ENCODE measurements around the gene LRRC74A. TPM values are rescaled to one million over a fixed set of nuclear protein-coding genes. Genes with fewer than 3 reads are reported as not detected.

Gene LRRC74A
- total RNA-seq, 2 donors from 2014 or later = not detected

DNA sequence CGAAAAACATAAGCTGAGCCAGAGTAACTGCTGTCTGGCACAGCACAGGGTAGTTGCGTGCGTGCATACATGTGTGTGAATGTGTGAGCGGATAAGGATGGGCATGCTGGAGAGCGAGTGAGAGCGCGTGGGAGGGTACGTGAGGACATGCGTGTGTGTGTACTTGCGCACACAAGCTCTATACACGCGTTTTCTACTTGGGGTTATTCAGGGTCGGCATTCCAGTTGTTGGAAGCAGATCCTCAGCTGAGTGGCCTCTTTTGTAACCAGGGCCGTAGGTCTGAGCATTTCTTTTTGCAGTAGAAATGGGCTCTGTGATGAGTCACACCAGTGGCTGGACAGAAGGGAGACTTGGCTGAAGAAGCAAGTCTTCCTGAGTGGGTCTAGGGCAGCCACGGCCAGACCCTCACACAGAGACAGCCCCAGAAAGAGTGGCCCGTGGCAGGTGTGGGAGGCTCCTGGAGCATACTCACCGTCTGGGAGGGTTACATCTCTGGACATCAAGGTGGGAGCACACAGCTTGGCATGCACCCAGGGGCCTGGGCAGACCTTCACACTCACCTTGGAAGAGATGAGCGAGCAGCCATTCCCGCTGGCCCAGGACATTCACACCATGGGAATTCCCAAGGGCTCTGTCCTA is 78.0 kb downstream of the LRRC74A start:
- H3K27ac ChIP-seq = peak overlapping the region; percentile 41 to 54
- TF ChIP-seq, protein P1, sequence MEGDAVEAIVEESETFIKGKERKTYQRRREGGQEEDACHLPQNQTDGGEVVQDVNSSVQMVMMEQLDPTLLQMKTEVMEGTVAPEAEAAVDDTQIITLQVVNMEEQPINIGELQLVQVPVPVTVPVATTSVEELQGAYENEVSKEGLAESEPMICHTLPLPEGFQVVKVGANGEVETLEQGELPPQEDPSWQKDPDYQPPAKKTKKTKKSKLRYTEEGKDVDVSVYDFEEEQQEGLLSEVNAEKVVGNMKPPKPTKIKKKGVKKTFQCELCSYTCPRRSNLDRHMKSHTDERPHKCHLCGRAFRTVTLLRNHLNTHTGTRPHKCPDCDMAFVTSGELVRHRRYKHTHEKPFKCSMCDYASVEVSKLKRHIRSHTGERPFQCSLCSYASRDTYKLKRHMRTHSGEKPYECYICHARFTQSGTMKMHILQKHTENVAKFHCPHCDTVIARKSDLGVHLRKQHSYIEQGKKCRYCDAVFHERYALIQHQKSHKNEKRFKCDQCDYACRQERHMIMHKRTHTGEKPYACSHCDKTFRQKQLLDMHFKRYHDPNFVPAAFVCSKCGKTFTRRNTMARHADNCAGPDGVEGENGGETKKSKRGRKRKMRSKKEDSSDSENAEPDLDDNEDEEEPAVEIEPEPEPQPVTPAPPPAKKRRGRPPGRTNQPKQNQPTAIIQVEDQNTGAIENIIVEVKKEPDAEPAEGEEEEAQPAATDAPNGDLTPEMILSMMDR (IDR thresholded peaks at IDR 0.05) = no peak

DNA sequence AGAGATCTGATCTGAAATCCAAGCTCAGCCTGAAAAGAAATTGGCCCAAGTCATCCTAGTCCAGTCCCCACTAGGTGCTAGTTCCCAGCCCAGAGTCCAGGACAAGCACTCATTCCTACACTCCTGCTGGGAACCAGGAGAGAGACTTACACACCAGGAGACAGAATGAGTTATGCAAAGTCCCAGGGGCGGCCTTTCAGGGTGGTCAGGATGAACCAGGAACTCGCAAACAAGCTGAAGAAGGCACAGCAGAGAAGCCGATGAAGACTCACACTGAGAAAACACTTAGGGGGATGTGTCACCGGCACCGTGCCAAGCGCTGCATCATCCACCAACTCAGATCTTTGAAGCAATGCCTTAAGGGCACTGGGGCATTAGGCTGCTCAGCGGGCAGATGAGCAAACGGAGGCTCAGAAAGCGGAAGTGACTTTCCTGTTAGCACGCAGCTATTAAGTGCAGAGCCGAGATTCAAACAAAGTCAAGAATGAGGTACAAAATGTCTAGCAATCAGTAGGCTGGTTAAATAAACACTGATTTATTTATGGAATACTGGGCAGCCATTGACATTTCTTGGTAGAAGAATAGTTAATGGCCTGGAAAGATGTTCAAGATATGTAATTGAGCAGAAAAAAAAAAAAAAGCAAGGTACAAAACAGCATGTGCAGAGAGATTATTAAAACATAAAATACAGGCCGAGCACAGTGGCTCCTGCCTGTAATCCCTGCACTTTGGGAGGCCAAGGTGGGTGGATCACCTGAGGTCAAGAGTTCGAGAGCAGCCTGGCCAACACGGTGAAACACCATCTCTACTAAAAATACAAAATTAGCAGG is 78.7 kb downstream of the LRRC74A start:
- TF ChIP-seq, protein P1 (IDR thresholded peaks at IDR 0.05) = no peak
- peak overlapping the region; percentile 41 to 54 for H3K27ac ChIP-seq
- DNase-seq (ENCODE audit: low spot score) = no peak

More for the DNA sequence above, 78.0 kb downstream of the LRRC74A start:
- H3K9me3 ChIP-seq = no peaks in the 10 kb centered on the region
- H3K36me3 ChIP-seq = no peaks in the 10 kb centered on the region
- no peaks in the 10 kb centered on the region for H3K27me3 ChIP-seq (replicated peaks; ENCODE audit: insufficient read depth)
- peaks cover 24 to 48% of the 10 kb centered on the region in 2 donors for H3K4me1 ChIP-seq (ENCODE audit: control insufficient read depth in 1 of 2, low read depth in 2 of 2)
- ATAC-seq (ENCODE audit: insufficient number of reproducible peaks, low FRiP score, low read depth) (peak; percentile 91), DNase-seq (ENCODE audit: low spot score) (no peak)
- no peak overlapping the region for H3K4me3 ChIP-seq

DNA sequence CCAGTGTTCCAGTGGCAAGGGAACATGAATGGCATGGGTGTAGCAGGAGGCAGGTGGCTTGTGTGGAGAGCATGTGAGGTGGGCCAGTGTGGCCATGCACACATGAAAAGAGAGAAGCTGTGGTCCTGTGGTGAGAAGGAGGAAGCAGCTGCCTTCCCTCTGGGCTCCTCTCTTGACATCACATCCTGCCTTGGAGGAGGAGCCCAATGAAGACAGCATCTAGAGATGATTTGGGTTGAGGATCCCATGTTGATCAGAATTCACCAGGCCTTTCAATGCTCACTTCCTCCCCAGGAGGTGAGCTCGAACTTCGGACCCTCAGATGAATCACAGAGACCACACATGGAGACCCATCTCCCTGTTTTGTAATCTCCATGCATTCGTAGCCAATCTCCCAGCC is 82.6 kb downstream of the LRRC74A start:
- TF ChIP-seq, protein P1 (IDR thresholded peaks at IDR 0.05) = no peak
- DNase-seq (ENCODE audit: low spot score) = no peak

More for the DNA sequence above, 78.7 kb downstream of the LRRC74A start:
- H3K36me3 ChIP-seq = no peaks in the 10 kb centered on the region
- H3K4me1 ChIP-seq (ENCODE audit: control insufficient read depth in 1 of 2, low read depth in 2 of 2) = peaks cover 24 to 48% of the 10 kb centered on the region in 2 donors
- ATAC-seq (ENCODE audit: insufficient number of reproducible peaks, low FRiP score, low read depth) = peak; percentile 12
- H3K4me3 ChIP-seq = no peak overlapping the region
- H3K9me3 ChIP-seq = no peaks in the 10 kb centered on the region
- H3K27me3 ChIP-seq (replicated peaks; ENCODE audit: insufficient read depth) = no peaks in the 10 kb centered on the region

DNA sequence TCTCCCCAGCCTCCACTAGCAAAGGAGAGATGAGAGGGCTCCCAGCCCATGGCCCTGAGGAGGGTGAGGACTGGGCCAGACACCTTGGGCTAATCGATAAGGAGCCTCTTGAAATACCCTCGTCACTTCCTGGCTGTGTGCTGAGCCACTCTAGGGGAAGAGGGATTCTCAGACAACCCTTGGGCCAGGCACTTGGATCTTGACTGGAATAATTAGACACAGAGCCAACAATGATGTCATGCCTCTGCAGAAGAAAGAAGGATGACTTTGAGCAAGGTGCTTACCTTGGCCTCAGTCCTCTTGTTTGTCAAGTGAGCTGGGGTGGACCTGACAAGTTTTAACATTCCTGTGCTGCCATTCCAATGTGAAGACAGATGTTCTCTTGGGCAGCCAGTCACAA is 83.1 kb downstream of the LRRC74A start:
- Histone ChIP-seq H3K9me3 (no peaks in the 10 kb centered on the region), H3K27ac (no peak overlapping the region), H3K4me3 (no peak overlapping the region), H3K4me1 (ENCODE audit: control insufficient read depth in 1 of 2, low read depth in 2 of 2) (peaks cover 13 to 27% of the 10 kb centered on the region in 2 donors), H3K27me3 (replicated peaks; ENCODE audit: insufficient read depth) (no peaks in the 10 kb centered on the region), H3K36me3 (no peaks in the 10 kb centered on the region)
- ATAC-seq (ENCODE audit: insufficient number of reproducible peaks, low FRiP score, low read depth) = no peak
- no peak for DNase-seq (ENCODE audit: low spot score)
- TF ChIP-seq, protein P1 (IDR thresholded peaks at IDR 0.05) = no peak

More for the DNA sequence above, 82.6 kb downstream of the LRRC74A start:
- Histone ChIP-seq H3K36me3 (no peaks in the 10 kb centered on the region), H3K4me1 (ENCODE audit: control insufficient read depth in 1 of 2, low read depth in 2 of 2) (peaks cover 15 to 28% of the 10 kb centered on the region in 2 donors), H3K9me3 (no peaks in the 10 kb centered on the region), H3K27me3 (replicated peaks; ENCODE audit: insufficient read depth) (no peaks in the 10 kb centered on the region), H3K4me3 (no peak overlapping the region), H3K27ac (no peak overlapping the region)
- no peak for ATAC-seq (ENCODE audit: insufficient number of reproducible peaks, low FRiP score, low read depth)

DNA sequence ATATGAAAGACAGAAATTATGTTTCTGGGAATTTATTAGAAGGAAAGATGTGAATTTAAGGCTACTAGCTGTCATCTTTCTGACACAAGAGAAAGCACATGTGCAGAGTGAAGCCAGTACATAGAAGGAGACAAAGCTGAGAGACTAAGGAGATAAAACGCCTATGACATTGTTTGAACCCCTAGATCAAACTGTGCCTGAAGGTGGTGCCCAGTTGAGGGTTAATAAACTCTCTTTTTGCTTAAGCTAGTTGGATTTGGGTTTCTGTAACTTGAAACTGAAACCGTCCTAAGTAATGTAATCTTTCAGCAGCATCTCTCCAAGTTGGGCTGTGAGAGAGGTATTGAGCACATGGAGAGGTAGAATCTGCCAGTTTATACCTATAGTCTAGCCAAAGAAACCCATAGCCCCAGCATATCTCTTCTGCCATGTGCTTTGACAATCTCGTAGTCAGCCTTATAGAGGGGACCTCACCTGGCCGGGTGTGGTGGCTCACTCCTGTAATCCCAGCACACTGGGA is 84.2 kb downstream of the LRRC74A start:
- Histone ChIP-seq H3K4me1 (ENCODE audit: control insufficient read depth in 1 of 2, low read depth in 2 of 2) (peaks cover 5 to 15% of the 10 kb centered on the region in 2 donors), H3K9me3 (no peaks in the 10 kb centered on the region), H3K27me3 (replicated peaks; ENCODE audit: insufficient read depth) (no peaks in the 10 kb centered on the region), H3K27ac (no peak overlapping the region), H3K36me3 (no peaks in the 10 kb centered on the region), H3K4me3 (no peak overlapping the region)
- ATAC-seq (ENCODE audit: insufficient number of reproducible peaks, low FRiP score, low read depth) (no peak), DNase-seq (ENCODE audit: low spot score) (no peak)
- TF ChIP-seq, protein P1 (IDR thresholded peaks at IDR 0.05) = no peak

Measured in thoracic aorta (tissue), 2 donors.